Stomach smooth muscle (tissue), 2 donors: ENCODE results near the gene PEX14.

Experiments
- H3K27ac ChIP-seq: one replicate; pipeline ENCODE4 v1.7.0; 2013; ENCODE audit warnings: mild to moderate bottlenecking, low read length, inconsistent platforms
- H3K27me3 ChIP-seq, 2 donors: one replicate each; pipeline ENCODE4 v1.7.0; 2013; ENCODE audit warnings: low read length in 2 of 2; ENCODE audit not compliant: insufficient read depth in 2 of 2, control insufficient read depth in 1 of 2
- H3K36me3 ChIP-seq, 2 donors: one replicate each; pipeline ENCODE4 v1.7.0; 2013; ENCODE audit warnings: low read length in 2 of 2; ENCODE audit not compliant: control insufficient read depth in 2 of 2, insufficient read depth in 2 of 2
- H3K4me1 ChIP-seq: one replicate; pipeline ENCODE4 v1.7.0; 2013; ENCODE audit warnings: low read length; ENCODE audit not compliant: control insufficient read depth, insufficient read depth
- H3K4me3 ChIP-seq, 2 donors: one replicate each; pipeline ENCODE4 v1.7.0; 2013; ENCODE audit warnings: low read length in 2 of 2
- H3K9ac ChIP-seq, 2 donors: one replicate each; pipeline ENCODE4 v1.7.0; 2013; ENCODE audit warnings: low read length in 2 of 2, mild to moderate bottlenecking in 1 of 2
- H3K9me3 ChIP-seq, 2 donors: one replicate each; pipeline ENCODE4 v1.7.0; 2013; ENCODE audit warnings: low read length in 2 of 2; ENCODE audit not compliant: control insufficient read depth in 2 of 2
- donor health status: healthy.
- donor health status: Pancreatic carcinoma.

The PEX14 gene

GRCh38 chr1:10677491-10678391 lies 203.0 kb downstream of the PEX14 start:
- Histone ChIP-seq H3K27ac (peak overlapping the region; percentile 97), H3K4me1 (peaks cover 98% of the 10 kb centered on the region), H3K9ac (peak overlapping the region; percentile 35 to 47), H3K9me3 (no peaks in the 10 kb centered on the region), H3K4me3 (peak overlapping the region; percentile 38 to 55), H3K27me3 (no peaks in the 10 kb centered on the region), H3K36me3 (no peaks in the 10 kb centered on the region)

- no peaks in the 10 kb centered on the region for H3K27me3 ChIP-seq
- no peaks in the 10 kb centered on the region for H3K36me3 ChIP-seq
- peaks cover 98% of the 10 kb centered on the region for H3K4me1 ChIP-seq
- peak overlapping the region in 1 of 2 donors; percentile 55 for H3K4me3 ChIP-seq
- peak overlapping the region in 1 of 2 donors; percentile 28 for H3K9ac ChIP-seq
- no peaks in the 10 kb centered on the region for H3K9me3 ChIP-seq
- H3K27ac ChIP-seq, result peak overlapping the region; percentile 97
Observed at GRCh38 chr1:10678402-10678801, 203.7 kb downstream of the PEX14 start.

DNA sequence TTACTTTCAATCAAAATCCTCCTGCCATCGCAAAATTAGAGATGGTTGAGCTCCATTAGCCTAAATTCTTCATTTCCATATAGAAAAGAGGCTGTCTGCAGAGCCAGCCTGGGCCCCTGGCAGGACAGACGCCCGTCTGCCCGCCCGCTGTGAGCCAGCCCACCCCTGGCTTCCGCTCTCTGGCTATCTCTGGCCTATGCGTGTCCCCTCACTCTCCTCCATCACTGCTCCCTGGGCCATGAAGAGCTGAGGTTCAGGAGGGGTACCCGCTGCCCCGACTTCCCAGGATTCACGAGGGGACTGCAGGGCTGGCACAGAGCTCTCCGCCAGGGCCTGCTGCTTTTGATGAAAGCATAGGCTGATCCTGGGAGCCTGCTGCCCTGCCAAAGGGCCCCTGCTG lies 204.1 kb downstream of the PEX14 start:
- H3K9me3 ChIP-seq, result no peaks in the 10 kb centered on the region
- H3K36me3 ChIP-seq, result no peaks in the 10 kb centered on the region
- H3K4me1 ChIP-seq, result peaks cover 98% of the 10 kb centered on the region
- peak overlapping the region in 1 of 2 donors; percentile 28 for H3K9ac ChIP-seq
- H3K4me3 ChIP-seq, result peak overlapping the region; percentile 20 to 55
- H3K27me3 ChIP-seq, result no peaks in the 10 kb centered on the region
- peak overlapping the region; percentile 97 for H3K27ac ChIP-seq

- peaks cover 97% of the 10 kb centered on the region for H3K4me1 ChIP-seq
- H3K36me3 ChIP-seq, result no peaks in the 10 kb centered on the region
- peak overlapping the region; percentile 97 for H3K27ac ChIP-seq
- no peaks in the 10 kb centered on the region for H3K9me3 ChIP-seq
- peak overlapping the region; percentile 55 to 56 for H3K4me3 ChIP-seq
- H3K27me3 ChIP-seq, result no peaks in the 10 kb centered on the region
- peak overlapping the region in 1 of 2 donors; percentile 0 for H3K9ac ChIP-seq
Observed at GRCh38 chr1:10679496-10680220, 204.9 kb downstream of the PEX14 start.
